Amniotic stem cell (primary cell): ENCODE data around the gene EPC1.
A peak's percentile ranks its signal among the peaks of the same experiment; 100 is the strongest.
"Not testable (repeated sequence)": the region's sequence is repeated elsewhere in the genome, so short reads cannot be mapped to it uniquely, and the experiment has no call there.

Source experiments
- DNase-seq: peaks from one replicate; lab custom pipeline; 2025; lab: John Stamatoyannopoulos, UW

Gene EPC1

DNA sequence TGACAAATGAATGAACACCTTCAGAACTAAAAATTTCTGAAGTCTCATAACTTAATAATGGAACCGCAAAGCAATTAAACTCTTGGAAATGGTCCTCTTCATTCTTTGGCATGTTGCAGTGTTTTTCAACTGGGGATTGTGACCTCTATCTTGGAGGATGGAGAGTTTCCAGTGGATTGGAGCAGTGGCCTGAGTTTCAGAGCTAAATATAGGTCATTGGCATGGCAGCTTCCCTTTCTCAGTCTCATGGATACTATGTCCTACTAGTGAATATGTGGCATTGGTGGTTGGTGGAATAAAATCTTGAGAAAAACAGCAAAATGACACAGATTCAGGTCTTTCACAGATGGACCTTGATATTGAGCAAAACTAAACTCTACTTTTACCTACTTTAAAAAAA lies 24.1 kb upstream of the EPC1 start:
- no peak for DNase-seq

DNA sequence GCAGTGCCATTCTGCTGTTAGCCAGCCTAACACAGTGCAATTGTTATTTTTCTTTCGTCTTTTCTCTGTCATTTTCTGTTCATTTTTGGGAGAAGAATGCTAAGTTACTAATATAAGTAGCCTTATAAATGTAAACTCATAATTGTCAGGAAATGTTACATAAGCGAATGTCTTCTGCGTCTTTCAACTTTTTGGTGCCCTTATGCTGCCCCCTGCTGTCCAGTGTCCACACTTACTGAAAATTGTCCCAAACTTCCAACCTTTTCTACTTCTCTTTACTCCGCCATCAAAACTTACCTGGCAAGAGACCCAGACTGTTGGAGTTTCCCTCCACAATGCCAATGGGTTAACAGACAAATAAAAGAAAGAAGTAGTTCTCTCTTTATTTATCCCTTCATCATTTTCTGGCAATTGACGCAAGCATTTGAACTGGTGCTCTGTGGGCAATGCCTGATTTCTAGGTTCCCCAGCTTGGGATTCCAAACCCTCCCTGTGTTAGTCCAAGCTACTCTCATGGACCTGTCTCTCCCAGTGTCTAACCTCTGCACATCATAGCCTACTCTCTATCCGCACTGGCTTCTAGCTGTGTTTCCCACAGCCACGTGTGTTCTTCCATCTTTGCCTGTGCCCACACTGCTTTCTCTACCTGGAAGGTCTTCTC lies 21.0 kb upstream of the EPC1 start:
- peak; percentile 36 for DNase-seq

DNA sequence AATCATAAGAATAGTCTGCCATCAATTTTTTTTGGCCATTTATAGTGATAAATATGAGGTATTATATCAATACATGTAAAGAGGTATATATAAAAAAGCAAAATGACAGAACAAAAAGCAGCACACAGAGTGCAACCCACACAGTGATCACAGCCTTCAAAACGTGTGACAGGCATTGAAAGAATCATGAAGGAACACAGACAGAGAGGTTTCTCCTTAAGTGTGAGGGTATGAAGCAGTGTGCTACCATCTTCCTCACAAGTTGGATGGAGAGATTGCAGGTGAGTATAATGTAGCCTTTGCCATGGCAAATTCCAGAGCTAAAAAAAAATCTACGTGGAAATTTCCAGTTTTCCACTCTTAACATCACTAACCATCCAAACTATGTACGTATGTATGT lies 19.6 kb upstream of the EPC1 start:
- DNase-seq = no peak

DNA sequence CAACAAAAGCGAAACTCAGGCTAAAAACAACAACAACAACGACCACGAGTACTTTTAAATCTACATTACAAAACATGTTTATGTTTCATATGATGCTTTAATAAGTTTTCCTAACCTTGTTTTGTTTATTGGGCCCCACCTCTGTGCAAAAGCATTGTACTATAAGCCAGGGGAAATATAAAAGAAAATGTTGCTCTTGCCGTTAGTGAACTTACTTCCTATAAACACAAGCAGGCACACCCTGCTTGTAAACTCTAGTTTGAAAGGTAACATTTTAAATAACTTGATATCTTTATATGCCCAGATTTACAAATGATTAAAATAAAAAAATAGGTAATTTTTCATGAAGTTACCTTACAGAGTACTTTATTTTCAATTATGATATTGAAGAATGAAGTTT lies 19.2 kb upstream of the EPC1 start:
- no peak for DNase-seq

DNA sequence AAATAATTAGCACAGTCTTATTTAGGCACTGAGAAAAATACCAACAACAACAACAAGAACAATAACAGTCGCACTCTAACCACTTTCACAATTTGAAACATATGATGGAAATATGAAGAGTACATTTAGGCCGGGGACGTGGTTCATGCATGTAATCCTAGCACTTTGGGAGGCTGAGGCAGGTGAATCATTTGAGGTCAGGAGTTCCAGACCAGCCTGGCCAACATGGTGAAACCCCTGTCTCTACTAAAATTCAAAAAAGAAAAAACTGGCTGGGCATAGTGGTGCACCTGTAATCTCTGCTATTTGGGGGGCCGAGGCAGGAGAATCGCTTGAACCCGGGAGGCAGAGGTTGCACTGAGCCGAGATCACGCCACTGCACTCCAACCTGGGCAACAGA lies 18.4 kb upstream of the EPC1 start:
- not testable (repeated sequence) for DNase-seq

DNA sequence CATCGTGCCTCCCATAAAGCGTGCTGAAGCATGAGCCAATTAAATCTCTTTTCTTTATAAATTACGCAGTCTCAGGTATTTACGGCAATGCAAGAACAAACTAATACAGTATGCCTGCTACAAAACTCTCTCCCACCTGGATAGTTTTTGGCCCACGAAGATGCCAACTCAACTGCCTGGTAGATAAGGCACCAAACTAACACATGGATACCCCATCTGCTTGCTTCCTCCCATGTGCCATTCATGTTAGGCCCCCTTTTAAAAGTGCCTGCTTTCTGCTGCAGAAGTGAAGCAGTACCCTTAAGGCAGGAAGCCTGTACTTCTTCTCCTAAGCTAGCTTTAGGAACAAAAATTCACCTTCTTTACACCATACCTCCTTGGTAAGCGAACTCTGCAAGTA lies 15.6 kb upstream of the EPC1 start:
- DNase-seq = no peak

DNA sequence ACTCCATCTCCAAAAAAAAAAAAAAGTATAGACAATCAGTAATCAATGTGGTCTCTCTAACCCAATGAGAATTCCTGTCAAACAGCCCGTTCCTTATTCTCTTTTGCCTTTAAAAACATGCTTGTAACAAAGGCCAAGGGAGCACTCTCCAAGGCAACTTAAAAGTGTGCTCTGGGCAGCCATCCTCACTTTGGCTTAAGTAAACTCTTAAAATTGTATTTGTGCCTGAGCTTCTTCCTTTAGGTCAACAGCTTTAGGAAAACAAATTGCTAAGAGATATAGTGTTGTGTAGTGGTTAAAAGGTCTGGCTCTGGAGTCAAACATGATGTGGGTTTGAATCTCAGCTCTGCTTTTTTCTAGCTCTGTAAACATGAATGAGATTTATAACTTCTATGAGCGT lies 13.9 kb upstream of the EPC1 start:
- no peak for DNase-seq

DNA sequence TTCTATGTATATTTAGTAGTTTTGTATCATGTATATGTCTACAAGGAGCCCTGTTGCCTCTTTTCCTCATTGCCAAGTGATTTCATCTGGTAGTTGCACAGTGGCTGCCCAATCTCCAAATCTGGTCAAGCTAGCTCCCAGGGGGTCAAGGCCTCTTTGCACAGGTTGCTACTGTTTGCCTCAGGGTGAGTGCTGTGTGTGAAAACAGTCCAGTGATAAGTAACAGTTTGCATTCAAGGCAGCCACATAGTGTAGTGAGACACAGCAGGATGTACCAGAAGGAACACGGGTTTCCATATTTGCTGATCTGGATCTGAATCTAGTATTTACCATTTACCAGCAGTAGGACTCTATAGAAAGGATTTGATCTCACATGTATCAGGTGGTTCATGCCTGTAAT lies 13.3 kb upstream of the EPC1 start:
- no peak for DNase-seq

DNA sequence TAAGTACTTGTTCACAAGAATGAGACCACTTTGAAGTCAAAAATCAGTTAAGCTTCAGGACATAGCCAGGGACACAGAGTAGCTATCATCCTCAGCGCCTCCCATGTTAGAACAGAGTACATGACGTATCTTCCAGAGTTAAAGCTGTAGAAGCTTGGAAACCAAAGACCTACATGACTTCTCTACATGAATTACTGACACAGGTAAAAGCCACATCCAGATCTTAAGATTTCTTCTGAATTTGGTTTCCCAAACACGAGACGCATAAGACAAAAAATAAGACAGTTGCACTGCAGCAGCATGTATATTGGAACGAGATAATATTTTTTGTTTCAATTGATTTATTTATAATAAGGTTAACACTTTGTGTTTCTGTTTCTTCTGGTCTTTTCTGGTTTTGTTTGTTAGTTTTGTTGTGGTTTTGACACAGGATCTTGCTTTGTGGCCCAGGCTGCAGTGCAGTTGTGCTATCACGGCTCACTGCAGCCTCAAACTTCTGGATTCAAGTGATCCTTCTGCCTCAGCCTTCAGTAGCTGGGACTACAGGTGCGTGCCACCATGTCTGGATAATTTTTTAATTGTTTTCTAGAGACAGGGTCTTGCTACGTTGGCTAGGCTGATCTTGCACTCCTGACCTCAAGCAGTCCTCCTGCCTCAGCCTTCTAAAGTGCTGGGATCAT lies 10.2 kb upstream of the EPC1 start:
- no peak for DNase-seq

DNA sequence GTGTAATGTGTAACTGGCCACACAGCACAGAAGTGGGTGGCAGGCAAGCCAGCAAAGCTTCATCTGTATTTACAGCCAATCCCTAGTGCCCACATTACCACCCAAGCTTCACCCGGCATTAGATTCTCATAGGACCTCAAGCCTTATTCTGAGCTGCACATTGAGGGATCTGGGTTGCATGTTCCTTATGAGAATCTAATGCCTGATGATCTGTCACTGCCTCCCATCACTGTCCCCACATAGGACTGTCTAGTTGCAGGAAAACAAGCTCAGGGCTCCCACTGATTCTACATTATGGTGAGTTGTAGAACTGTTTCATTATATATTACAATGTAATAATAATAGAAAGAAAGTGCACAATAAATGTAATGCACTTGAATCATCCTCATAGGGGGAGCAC lies 7.7 kb upstream of the EPC1 start:
- not testable (repeated sequence) for DNase-seq

DNA sequence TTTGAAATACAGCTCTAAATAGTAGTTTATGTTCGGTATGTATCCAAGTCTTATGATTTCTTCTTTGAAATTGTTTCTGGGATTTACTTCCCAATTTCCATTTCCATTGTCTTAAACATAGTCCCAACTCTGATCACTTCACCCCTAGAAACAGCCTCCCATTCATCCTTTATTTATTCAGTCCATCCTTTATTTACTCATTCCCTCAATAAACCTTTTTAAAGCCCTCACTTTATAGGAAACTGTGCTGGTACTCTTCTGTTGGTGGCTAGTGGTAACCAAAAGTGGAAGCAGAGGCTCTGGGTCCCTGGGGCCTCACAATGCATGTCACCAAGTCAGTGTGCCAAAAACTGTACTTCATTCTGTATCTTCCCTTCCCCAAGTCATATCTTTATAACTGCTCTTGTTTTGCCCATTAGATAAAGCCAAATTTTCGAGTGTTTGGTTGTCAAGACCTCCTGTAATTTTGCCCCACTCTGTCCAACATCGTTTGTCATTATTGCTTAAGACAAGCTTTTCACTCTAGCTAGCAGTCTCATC lies 3.9 kb upstream of the EPC1 start:
- no peak for DNase-seq

DNA sequence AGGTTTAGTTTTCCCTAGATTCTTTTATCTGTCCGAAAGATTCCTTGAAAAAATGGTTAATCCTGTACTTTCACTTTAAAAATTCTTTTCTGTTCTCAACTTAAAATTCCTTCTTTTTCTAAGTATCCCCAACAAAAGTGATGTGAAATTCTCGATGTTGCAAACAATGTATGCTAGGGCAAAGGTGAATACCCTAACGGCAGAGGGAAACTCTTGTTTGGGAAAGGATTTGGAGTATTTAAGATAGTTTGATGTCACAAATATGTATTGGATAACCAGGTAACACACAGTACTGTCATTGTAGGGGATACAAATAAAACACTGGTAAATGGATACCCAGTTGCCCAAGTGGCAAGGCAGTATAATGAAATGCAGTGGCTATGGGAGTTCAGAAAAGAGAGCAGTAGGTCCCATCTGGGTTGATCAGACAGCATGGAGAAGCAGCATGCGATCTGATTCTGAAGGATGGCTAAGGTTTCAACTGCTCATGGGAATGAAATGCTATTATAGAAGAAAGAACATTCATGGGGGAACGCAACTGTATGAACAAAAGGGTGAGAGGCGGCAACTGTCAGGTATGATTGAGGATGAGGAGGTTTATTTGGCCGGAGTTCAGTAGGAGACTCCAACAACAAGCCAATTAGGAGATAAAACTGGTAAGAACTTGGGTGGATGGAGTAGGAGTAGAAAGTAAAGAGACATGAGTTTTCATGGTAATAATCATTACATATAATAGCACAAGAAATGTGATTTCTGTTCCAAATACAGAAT lies 3.2 kb upstream of the EPC1 start:
- no peak for DNase-seq

DNA sequence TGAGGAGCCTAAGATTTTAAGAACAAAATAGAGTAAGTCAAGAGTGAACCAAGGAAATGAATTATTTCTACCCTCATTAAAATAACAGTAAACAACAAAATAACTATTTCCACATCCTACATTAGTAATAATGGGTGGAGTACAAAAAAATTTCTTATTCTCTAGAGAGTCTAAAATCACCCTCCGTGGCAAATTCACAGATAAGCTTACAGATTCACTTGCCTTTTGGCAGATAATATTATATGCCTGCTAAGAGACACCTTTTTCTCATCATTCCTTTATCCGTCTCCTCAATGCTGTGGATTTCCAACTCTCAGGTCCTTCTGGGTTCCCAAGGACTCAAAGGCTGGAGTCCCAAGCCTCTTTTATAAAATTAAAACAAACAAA lies 2.2 kb upstream of the EPC1 start:
- no peak for DNase-seq

DNA sequence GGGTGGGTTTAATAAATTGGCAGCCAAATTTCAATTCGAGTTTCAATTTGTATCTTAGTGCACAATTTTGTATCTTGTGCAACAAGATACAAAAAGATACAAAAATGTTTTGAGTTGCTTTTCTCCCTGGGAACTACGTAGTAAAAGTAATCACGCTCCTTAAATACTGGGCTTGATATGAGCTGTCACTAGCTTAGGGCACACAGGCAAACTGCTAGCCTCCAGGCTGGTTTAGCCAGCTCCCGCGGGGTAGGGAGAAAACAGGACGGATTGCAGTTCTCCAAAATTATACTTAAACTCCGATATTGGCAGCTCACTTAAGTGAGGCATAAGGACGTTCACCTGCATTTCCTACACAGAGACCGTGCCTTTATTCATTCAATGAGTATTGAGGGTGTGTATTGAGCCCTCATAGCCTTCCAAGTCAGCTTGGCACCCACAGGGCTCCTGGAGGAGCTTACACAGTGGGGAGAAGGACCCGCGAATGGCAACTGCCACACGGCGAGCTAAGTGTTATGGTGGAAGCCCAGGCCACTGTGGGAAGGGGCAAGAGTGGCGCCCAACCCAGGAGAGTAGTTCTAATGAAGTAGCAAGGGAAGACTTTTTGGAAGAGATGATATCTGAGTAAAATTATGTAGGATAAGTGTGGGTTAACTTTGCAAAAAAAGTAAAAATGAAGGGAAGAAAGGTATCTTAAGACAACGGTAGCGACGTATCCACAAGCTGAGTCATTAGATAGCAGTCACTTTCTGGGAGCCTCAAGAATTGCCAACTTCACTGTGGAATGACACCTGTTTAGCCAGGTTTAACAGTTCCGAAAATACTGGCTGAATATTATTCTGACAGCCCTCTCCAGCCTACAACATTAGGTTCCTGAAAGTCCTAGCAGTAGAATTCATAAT lies 1.6 kb upstream of the EPC1 start:
- DNase-seq = no peak

DNA sequence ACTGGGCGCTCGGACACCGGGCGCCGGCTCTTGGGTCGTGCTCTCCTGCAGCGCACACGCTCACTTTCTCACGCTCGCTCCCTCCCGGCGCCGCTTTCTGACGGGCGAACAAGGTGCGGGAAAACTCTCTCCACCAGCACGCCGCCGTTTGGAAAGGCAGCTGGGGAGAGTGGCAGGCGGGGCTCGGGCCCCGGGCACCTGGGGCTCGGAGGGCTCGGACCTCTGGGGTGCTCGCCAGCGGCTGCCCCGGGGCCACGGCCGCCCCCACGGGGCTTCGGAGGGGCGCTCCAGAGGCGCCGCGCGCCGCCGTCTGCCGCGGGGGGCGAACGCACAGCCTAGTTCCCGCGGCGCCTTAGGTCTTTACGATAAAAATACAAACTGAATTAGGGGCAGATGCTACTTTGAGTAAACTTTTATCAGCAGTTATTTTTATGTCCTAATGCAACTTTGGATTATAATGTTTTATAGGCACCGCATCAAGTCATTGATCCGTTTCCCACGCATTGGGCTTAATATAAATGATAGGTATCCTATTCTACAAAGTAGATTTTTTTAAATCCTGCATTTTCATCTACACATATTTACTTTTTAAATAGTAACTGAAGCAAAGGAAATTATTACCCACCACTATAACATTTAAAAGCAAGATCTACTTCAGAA lies 535 bp upstream of the EPC1 start:
- no peak for DNase-seq

DNA sequence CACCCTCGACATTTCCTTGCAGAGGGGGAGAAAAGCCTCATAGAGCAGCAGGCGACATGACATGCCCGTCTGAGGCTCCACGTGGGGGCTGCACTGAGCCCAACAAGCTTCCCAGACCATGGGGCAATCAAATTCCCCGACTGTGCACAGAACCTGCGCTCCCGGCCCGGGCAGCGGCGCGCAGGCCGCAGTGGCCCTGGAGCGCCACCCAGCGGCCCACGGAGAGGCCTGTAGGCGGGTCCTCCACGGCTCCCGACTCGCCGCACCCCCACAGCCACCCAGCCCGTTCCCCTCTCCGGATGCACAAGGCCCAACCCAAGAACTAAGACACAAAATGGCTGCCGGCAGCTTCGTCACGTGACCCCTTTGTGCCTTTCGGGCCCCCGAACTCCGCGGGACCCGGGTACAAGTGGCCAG lies 816 bp downstream of the EPC1 start:
- DNase-seq = peak; percentile 91

DNA sequence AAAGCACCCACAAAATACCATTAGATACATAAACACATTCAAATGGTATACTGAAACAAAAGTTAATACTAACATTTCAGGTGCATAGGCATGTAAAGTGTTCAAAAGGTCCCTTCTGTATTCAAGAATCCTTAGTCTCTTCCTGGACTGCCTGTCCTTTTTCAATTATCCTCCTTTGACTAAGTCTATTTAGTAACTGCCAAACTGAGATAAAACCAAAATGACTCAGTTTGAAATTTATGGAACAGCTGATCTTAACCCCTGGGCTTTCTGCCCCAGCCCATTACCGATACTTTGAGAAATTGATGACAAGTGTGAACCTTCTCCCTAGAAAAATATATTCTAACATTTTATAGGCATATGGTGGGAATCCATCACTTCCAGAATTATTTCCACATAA lies 5.4 kb downstream of the EPC1 start:
- DNase-seq = no peak

DNA sequence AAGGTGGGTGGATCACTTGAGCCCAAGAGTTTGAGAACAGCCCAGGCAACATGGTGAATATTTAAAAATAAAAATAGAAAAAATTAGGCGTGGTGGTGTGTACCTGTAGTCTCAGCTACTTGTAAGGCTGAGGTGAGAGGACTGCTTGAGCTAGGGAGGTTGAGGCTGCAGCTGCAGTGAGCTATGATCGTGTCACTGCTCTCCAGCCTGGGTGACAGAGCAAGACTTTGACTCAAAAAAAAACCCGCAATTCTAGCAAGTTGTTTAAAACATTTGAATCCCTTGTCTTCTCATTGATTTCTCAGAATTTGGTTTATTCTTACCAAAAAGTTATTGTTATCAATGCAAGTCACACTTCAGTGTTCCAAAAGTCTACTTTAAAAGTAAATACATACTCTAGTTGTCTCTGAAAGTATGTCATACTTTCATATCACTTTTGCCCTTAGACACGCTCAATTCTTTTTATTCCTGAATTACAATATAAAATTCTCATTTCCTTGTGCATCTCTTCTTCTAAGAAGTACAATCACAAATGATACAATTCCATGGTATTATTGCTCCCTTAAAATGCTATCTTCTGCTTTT lies 6.3 kb downstream of the EPC1 start:
- no peak for DNase-seq

DNA sequence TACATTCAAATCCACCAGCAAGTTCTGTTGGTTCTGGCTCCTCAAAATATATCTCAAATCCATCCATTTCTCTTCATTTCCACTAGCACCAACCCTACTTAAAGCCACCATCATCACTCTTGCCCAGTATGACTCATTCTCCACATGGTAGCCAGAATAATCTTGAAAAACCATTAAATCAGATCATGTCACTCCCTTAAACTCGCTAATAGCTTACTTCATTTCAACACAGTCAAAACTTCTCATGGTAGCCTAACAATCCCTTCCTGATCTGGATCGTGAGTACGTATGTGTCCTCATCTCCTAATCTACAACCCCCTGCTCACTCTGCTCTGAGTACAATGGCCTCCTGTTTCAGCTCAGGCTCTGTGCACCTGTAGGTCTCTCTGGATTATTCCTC lies 8.7 kb downstream of the EPC1 start:
- DNase-seq = no peak

DNA sequence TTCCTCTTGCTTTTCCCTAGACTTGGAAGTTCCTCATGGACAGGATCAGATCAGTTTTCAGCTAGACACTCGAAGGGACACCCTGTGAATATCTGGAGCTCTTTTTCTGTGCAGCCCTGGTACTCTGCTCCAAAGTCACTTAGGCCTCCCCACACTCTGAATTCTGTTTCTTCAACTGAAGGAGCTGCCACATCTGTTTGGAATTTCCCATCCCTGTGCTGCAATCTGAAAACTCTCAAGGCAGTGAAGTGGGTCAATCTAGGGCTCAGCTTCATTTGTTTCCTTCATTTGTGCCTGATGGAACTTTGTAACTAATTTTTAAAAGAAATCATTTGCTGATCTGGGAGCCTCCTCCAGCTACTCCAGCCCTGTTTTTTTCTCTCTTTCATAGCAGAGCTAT lies 9.6 kb downstream of the EPC1 start:
- DNase-seq = no peak

DNA sequence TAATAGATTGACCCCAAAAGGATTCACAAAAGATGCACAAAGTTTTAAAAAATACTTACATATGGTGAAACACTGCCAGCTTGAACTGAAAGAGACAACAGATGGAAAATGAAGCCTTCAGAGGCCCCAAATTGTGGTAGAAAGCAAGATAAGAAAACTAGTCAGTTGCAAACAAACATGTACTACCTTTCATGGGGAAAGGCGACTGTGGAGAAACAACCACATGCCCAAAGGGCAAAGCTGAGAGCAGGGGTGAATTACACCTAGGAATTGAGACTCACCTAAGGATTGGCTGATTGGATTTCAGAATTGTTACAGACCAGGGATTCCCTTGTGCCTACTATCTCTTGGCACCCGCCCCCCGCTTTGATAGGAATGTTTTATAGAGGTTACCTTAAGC lies 13.1 kb downstream of the EPC1 start:
- no peak for DNase-seq
